DMS 273 (cell line): ENCODE measurements around the gene SERPINB7.

Experiments used
- DNase-seq: peaks from one replicate; lab custom pipeline; 2025; ENCODE audit not compliant: unreplicated experiment; lab: John Stamatoyannopoulos, UW

The SERPINB7 gene

GRCh38 chr18:63784787-63785452 lies 9.7 kb downstream of the SERPINB7 start:
- DNase-seq, result no peak

- DNase-seq, result no peak
Observed at GRCh38 chr18:63787673-63788072, 12.5 kb downstream of the SERPINB7 start.

- DNase-seq, result no peak
Observed at GRCh38 chr18:63788447-63789096, 13.4 kb downstream of the SERPINB7 start.

GRCh38 chr18:63789327-63789726 lies 14.1 kb downstream of the SERPINB7 start:
- no peak for DNase-seq

- DNase-seq, result no peak
Observed at GRCh38 chr18:63795606-63796005, 20.4 kb downstream of the SERPINB7 start.

- no peak for DNase-seq
Observed at GRCh38 chr18:63799189-63799588, 24.0 kb downstream of the SERPINB7 start.

GRCh38 chr18:63801343-63801742 lies 26.1 kb downstream of the SERPINB7 start:
- DNase-seq, result no peak

- DNase-seq, result no peak
Observed at GRCh38 chr18:63808125-63808524, 32.9 kb downstream of the SERPINB7 start.

GRCh38 chr18:63817441-63818051 lies 42.3 kb downstream of the SERPINB7 start:
- DNase-seq, result no peak

GRCh38 chr18:63818212-63818611 lies 43.0 kb downstream of the SERPINB7 start:
- DNase-seq, result no peak

- no peak for DNase-seq
Observed at GRCh38 chr18:63819786-63820185, 44.6 kb downstream of the SERPINB7 start.

- no peak for DNase-seq
Observed at GRCh38 chr18:63820694-63821093, 45.5 kb downstream of the SERPINB7 start.

GRCh38 chr18:63823516-63824219 lies 48.5 kb downstream of the SERPINB7 start:
- DNase-seq, result peak; percentile 38

GRCh38 chr18:63824220-63824525 lies 49.0 kb downstream of the SERPINB7 start:
- DNase-seq, result no peak

- DNase-seq, result no peak
Observed at GRCh38 chr18:63828120-63828519, 52.9 kb downstream of the SERPINB7 start.

GRCh38 chr18:63828656-63829055 lies 53.4 kb downstream of the SERPINB7 start:
- no peak for DNase-seq

GRCh38 chr18:63829886-63830285 lies 54.7 kb downstream of the SERPINB7 start:
- no peak for DNase-seq

- no peak for DNase-seq
Observed at GRCh38 chr18:63831080-63831788, 56.0 kb downstream of the SERPINB7 start.

GRCh38 chr18:63832470-63832869 lies 57.3 kb downstream of the SERPINB7 start:
- no peak for DNase-seq

- no peak for DNase-seq
Observed at GRCh38 chr18:63834471-63835113, 59.4 kb downstream of the SERPINB7 start.

GRCh38 chr18:63836456-63836855 lies 61.2 kb downstream of the SERPINB7 start:
- DNase-seq, result no peak
